Stimulated activated CD4-positive, alpha-beta T cell treated with anti-CD3 and anti-CD28 coated beads, Interleukin-4, amount 100 ng/mL, for 4 hours (primary cell): ENCODE results near the gene TMSB4Y.

ENCODE experiments used
- DNase-seq, 2 experiments: peaks; one replicate each; pipeline ENCODE4 v3.0.0-alpha.2; 2020

Gene TMSB4Y

GRCh38 chrY:13703568-13703968 is at the start of gene TMSB4Y:
Gene TMSB4Y (plus strand): TSS chrY:13703899.
- DNase-seq = peak; percentile 56 to 72

- DNase-seq = no peak
Observed at GRCh38 chrY:13664162-13664561, 39.5 kb upstream of the TMSB4Y start.

DNA sequence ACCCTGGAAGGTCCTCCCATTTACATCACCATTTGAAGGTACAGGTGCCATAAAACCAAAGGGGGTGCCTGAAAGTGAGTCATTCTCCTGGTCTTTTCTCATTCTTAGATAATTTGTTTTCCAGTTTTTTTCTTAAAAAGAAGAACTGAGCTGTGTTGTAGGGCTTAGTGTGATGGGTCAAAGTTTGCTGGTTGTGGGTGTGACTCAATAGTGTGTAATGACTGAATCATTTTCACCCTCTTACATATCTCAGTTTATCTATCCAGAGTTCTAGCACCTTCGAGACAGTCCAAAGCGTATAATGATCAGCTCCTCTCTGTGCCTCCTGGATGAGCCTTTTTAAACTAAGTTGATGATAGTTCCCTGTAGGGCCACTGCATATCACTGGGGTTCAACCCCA is 32.6 kb upstream of the TMSB4Y start:
- DNase-seq = no peak

GRCh38 chrY:13702276-13702675 is 1.4 kb upstream of the TMSB4Y start:
- no peak for DNase-seq

DNA sequence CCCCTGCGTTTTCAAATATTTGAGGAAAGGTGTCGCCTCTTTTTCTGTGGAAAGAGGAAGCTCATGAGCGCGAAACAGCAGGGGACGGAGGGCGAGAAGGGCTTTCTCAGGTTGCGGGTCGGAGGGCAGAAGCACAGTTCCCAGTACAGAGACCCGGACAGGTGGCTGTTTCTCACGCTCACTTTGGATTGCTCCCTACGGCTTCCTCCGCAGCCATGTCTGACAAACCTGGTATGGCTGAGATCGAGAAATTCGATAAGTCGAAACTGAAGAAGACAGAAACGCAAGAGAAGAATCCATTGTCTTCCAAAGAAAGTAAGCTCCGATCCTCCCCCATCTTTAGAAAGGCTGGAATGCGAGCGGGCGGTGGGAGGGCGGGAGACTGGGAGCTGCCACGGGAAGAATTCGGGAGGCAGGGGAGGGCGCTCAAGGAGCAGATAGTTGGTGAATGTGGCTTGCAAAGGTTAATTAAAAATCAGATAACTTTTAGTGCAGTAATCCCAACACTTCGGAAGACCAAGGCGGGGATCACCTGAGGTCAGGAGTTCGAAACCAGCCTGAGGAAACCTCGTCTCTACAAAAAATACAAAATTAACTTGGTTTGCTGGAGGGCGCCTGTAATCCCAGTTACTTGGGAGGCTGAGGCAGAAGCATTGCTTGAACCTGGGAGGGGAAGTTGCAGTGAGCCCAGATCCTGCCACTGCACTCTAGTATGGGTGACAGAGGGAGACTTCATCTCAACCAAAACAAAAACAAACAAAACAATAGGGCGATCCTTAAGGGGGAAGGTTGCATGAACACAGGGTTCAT is 627 bp downstream of the TMSB4Y start:
- peak in 1 of 2 experiments; percentile 4 for DNase-seq

DNA sequence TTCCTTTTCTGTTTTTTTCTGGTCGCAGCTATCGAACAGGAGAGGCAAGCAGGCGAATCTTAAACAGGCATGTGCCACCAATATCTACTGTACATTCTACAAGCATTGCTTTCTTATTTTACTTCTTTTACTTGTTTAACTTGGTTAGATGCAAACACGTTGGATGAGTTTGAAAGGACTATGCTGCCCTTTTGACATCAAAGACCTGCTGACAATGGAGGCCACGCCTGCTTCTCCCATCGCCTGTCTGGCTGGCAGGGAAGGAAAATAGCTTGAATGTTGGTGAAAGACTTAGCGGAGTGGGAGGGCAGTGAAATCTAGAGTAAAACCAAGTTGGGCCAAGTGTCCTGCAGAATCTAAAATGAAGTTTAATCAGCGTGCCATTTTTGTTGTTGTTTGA is 1.5 kb downstream of the TMSB4Y start:
- DNase-seq = no peak

GRCh38 chrY:13708038-13708437 is 4.3 kb downstream of the TMSB4Y start:
- DNase-seq = no peak

- no peak for DNase-seq
Observed at GRCh38 chrY:13718996-13719395, 15.3 kb downstream of the TMSB4Y start.

DNA sequence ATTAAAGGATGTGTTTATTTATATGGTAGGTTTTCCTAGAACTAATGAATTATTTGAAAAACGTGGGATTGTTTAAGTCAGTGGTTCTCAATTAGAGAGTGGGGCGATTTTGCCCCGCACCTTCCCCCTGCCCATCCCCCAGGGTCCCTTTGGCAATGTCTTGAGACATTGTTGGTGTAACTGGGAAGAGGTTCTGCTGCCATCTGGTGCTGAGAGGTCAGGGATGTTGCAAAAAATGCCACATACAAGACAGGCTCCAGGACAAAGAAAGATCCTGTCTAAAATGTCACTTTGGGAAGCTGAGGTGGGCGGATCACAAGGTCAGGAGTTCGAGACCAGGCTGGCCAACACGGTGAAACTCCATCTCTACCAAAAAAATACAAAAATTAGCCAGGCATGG is 25.8 kb downstream of the TMSB4Y start:
- DNase-seq = no peak

GRCh38 chrY:13738618-13739017 is 34.9 kb downstream of the TMSB4Y start:
- DNase-seq = peak in 1 of 2 experiments; percentile 18

- peak; percentile 4 to 15 for DNase-seq
Observed at GRCh38 chrY:13751289-13752071, 47.8 kb downstream of the TMSB4Y start.

DNA sequence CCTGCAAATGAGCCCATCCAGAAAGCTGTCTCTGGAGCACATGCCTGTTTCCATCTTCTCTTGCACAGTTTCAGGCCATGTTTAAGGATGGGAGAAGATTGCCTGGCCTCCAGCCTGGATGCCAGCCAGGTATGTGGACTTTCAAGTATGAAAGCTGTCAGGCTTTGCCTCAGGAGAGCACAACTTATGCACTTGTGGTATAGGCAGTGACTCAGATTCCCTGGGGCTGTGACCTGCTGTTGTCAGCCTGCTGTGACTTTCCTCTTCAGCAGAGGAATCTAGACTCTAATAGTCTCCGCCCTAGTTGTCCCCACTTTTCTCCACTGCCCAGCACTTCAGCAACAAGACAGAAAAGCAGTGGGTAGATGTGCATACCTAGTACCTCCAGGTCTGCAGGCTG is 51.0 kb downstream of the TMSB4Y start:
- no peak for DNase-seq
